Amniotic stem cell (primary cell): ENCODE measurements around the gene SLC26A8.
"Not testable (repeated sequence)": the region's sequence is repeated elsewhere in the genome, so short reads cannot be mapped to it uniquely, and the experiment has no call there.

Experiments used
- DNase-seq: peaks from one replicate; lab custom pipeline; 2025; lab: John Stamatoyannopoulos, UW

Gene SLC26A8

GRCh38 chr6:36050305-36050704 is 25.9 kb upstream of the SLC26A8 start:
- no peak for DNase-seq

GRCh38 chr6:36049582-36049981 is 25.1 kb upstream of the SLC26A8 start:
- DNase-seq: no peak

GRCh38 chr6:36042618-36043260 is 18.3 kb upstream of the SLC26A8 start:
- no peak for DNase-seq

- no peak for DNase-seq
Observed at GRCh38 chr6:36040958-36041357, 16.5 kb upstream of the SLC26A8 start.

GRCh38 chr6:36039112-36039511 is 14.7 kb upstream of the SLC26A8 start:
- no peak for DNase-seq

GRCh38 chr6:36038120-36038876 is 13.9 kb upstream of the SLC26A8 start:
- no peak for DNase-seq

- no peak for DNase-seq
Observed at GRCh38 chr6:36035225-36035624, 10.8 kb upstream of the SLC26A8 start.

- no peak for DNase-seq
Observed at GRCh38 chr6:36034441-36034840, 10.0 kb upstream of the SLC26A8 start.

- DNase-seq: no peak
Observed at GRCh38 chr6:36033935-36034334, 9.5 kb upstream of the SLC26A8 start.

GRCh38 chr6:36033144-36033543 is 8.7 kb upstream of the SLC26A8 start:
- DNase-seq: not testable (repeated sequence)

GRCh38 chr6:36032261-36032660 is 7.8 kb upstream of the SLC26A8 start:
- DNase-seq: no peak

- DNase-seq: peak; percentile 7
Observed at GRCh38 chr6:36029464-36029863, 5.0 kb upstream of the SLC26A8 start.

GRCh38 chr6:36028877-36029324 is 4.5 kb upstream of the SLC26A8 start:
- DNase-seq: peak; percentile 34

- no peak for DNase-seq
Observed at GRCh38 chr6:36028088-36028876, 3.8 kb upstream of the SLC26A8 start.

GRCh38 chr6:36027501-36028087 is 3.2 kb upstream of the SLC26A8 start, which contains the start of gene MAPK14:
MAPK14 (plus strand) TSS chr6:36027808; CDS start chr6:36028158, 350 bp downstream.
- peak; percentile 99 for DNase-seq

GRCh38 chr6:36025932-36026327 is 1.5 kb upstream of the SLC26A8 start:
- no peak for DNase-seq

GRCh38 chr6:36025260-36025931 is 955 bp upstream of the SLC26A8 start:
- peak; percentile 27 for DNase-seq

- DNase-seq: no peak
Observed at GRCh38 chr6:36020154-36020553, 4.3 kb downstream of the SLC26A8 start.

GRCh38 chr6:36019167-36019566 is 5.3 kb downstream of the SLC26A8 start:
- no peak for DNase-seq

- no peak for DNase-seq
Observed at GRCh38 chr6:36018339-36018738, 6.1 kb downstream of the SLC26A8 start.

GRCh38 chr6:36015666-36016065 is 8.8 kb downstream of the SLC26A8 start:
- DNase-seq: no peak

GRCh38 chr6:36000451-36000850 is 24.0 kb downstream of the SLC26A8 start:
- no peak for DNase-seq
